ENCODE data around the gene NPDC1.

The NPDC1 gene

GRCh38 chr9:137023157-137023556, 22.8 kb downstream of the NPDC1 start:
- no peak for DNase-seq

- DNase-seq, result no peak
Observed at GRCh38 chr9:137022662-137023008, 23.3 kb downstream of the NPDC1 start.

- no peak for DNase-seq
Observed at GRCh38 chr9:137021979-137022661, 23.9 kb downstream of the NPDC1 start.

GRCh38 chr9:137021568-137021978, 24.4 kb downstream of the NPDC1 start:
- DNase-seq, result no peak

GRCh38 chr9:137020771-137021567, 25.0 kb downstream of the NPDC1 start:
- DNase-seq, result no peak

- no peak for DNase-seq
Observed at GRCh38 chr9:137019891-137020683, 25.9 kb downstream of the NPDC1 start.

GRCh38 chr9:137018761-137019559, 27.0 kb downstream of the NPDC1 start:
- DNase-seq, result no peak

GRCh38 chr9:137017791-137018497, 28.0 kb downstream of the NPDC1 start:
- DNase-seq, result no peak

- DNase-seq, result no peak
Observed at GRCh38 chr9:137017071-137017470, 28.9 kb downstream of the NPDC1 start.

- no peak for DNase-seq
Observed at GRCh38 chr9:137016436-137016835, 29.5 kb downstream of the NPDC1 start.

GRCh38 chr9:137015976-137016375, 30.0 kb downstream of the NPDC1 start:
- DNase-seq, result no peak

GRCh38 chr9:137015540-137015930, 30.4 kb downstream of the NPDC1 start:
- no peak for DNase-seq

GRCh38 chr9:137014776-137015539, 31.0 kb downstream of the NPDC1 start:
- DNase-seq, result no peak

- DNase-seq, result no peak
Observed at GRCh38 chr9:137014166-137014565, 31.8 kb downstream of the NPDC1 start.

GRCh38 chr9:137013571-137013940, 32.4 kb downstream of the NPDC1 start:
- DNase-seq, result no peak

GRCh38 chr9:137012694-137013570, 33.0 kb downstream of the NPDC1 start:
- no peak for DNase-seq

- no peak for DNase-seq
Observed at GRCh38 chr9:137011907-137012675, 33.9 kb downstream of the NPDC1 start.

GRCh38 chr9:137011156-137011555, 34.8 kb downstream of the NPDC1 start:
- DNase-seq, result no peak

- DNase-seq, result no peak
Observed at GRCh38 chr9:137009938-137010732, 35.8 kb downstream of the NPDC1 start.

Data from eye (tissue), 1 donor.